Activated CD4-positive, alpha-beta T cell treated with anti-CD3 and anti-CD28 coated beads for 4 hours (primary cell): ENCODE data around the gene ATP6V1E1.
"Not testable (repeated sequence)": the region's sequence is repeated elsewhere in the genome, so short reads cannot be mapped to it uniquely, and the experiment has no call there.

Experiments
- DNase-seq, 2 donors: peaks; one replicate each; pipeline ENCODE4 v3.0.0-alpha.2; 2020

Gene ATP6V1E1

GRCh38 chr22:17580441-17581031, 48.0 kb downstream of the ATP6V1E1 start:
- no peak for DNase-seq

GRCh38 chr22:17579535-17579981, 49.0 kb downstream of the ATP6V1E1 start:
- DNase-seq, result no peak

GRCh38 chr22:17578136-17578754, 50.3 kb downstream of the ATP6V1E1 start:
- DNase-seq, result no peak

DNA sequence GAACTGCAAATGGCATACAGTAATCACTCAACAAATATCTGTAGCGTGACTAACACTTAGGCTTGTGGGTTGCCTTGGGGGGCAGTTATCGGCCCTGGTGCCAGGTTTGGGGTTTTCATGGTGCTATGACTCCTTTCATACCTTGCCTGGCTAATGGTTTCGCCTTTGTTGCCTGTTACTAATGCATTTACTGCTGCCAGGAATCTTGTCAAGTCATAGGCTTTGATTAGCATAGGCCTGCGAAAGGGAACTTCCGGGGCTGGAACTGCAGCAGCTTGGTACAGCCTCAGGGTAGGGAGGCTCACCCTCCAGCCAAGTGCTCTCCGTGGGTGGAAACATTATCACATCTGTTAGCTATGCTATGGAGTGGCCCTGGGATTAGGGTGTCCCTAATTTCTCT, 52.1 kb downstream of the ATP6V1E1 start:
- DNase-seq, result no peak

- no peak for DNase-seq
Measured at GRCh38 chr22:17575681-17576080, 52.9 kb downstream of the ATP6V1E1 start.

DNA sequence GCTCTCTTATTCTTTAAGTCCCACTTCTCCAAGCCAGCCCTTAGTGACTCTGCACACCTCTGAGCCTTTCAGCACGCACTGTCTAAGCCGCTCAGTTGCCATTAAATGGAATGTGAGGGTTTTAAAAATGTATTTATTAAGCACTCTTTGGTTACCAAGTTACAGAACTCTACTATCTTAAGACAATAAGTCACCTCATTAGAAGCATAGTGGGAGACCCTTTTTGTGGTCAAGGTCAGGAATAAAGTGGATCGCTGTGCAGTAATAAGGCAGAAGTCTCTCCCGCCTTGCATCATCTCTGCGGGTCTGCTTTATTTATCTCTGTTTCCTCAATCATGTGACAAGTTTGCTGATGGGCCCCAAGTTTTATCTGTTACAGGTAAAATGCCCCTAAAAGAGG, 53.4 kb downstream of the ATP6V1E1 start:
- no peak for DNase-seq

- DNase-seq, result no peak
Measured at GRCh38 chr22:17570851-17571631, 57.5 kb downstream of the ATP6V1E1 start.

DNA sequence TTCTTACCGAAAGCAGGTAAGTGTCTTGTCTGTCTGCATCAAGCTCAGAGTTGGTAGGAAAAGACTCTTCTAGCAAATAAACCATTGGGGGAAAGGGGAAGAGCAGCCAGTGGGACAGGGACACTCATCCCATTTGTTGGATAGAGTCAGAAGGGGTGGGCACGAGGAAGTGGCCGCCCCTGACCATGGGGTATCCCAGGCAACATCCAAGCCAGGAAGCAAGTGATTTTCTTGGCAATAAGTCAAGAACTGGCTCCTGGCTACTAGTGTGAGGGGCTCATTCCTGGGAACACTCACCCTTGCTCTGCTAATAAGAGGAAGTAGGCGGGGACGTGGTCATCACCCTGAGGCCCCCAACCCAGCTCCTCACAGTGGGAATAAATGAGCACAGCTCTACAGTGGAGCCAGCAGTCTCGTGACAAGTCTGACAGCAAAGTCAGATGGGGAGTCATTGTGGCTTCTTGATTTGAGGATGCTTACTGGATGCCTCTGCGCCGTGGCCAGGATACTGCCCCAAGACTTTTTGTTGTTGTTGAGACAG, 58.5 kb downstream of the ATP6V1E1 start:
- no peak for DNase-seq

DNA sequence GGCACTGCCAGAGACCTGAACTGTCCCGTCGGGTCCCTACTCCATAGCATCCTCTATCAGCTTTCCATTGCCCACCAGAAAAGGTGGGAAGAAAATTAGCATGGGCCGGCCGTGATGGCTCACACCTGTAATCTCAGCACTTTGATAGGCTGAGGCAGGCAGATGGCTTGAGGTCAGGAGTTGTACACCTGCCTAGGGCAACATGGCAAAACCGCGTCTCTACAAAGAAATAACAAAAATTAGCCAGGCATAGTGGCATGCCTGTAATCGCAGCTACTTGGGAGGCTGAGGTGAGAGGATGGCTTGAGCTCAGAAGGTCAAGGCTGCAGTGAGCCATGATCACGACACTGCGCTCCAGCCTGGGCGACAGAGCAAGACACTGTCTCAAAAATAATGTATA, 61.8 kb downstream of the ATP6V1E1 start:
- no peak for DNase-seq

DNA sequence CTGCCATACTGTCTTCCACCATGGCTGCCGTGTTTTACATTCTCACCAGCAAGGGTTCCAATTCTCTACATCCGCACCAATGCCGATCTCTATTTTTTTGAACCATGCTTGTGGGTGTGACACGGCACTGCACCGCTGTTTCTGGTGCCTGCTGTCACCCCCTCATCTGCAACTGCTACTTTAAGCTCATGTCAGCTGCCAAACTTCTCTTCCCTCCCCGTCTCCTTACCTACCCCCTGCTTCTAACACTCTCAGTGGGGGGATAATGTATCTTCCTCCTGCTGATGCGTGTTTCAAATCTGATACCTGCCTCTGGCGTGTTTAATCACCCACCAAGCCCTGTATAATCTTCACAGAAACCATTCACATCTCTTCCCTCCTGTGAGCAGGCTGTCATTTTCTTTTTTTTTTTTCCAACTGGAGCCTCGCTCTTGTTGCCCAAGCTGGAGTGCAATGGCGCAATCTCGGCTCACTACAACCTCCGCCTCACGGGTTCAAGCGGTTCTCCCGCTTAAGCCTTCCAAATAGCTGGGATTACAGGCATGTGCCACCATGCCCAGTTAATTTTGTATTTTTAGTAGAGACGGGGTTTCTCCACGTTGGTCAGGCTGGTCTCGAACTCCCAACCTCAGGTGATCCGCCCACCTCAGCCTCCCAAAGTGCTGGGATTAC, 62.4 kb downstream of the ATP6V1E1 start:
- DNase-seq, result not testable (repeated sequence)

- no peak for DNase-seq
Measured at GRCh38 chr22:17563936-17564391, 64.6 kb downstream of the ATP6V1E1 start.

DNA sequence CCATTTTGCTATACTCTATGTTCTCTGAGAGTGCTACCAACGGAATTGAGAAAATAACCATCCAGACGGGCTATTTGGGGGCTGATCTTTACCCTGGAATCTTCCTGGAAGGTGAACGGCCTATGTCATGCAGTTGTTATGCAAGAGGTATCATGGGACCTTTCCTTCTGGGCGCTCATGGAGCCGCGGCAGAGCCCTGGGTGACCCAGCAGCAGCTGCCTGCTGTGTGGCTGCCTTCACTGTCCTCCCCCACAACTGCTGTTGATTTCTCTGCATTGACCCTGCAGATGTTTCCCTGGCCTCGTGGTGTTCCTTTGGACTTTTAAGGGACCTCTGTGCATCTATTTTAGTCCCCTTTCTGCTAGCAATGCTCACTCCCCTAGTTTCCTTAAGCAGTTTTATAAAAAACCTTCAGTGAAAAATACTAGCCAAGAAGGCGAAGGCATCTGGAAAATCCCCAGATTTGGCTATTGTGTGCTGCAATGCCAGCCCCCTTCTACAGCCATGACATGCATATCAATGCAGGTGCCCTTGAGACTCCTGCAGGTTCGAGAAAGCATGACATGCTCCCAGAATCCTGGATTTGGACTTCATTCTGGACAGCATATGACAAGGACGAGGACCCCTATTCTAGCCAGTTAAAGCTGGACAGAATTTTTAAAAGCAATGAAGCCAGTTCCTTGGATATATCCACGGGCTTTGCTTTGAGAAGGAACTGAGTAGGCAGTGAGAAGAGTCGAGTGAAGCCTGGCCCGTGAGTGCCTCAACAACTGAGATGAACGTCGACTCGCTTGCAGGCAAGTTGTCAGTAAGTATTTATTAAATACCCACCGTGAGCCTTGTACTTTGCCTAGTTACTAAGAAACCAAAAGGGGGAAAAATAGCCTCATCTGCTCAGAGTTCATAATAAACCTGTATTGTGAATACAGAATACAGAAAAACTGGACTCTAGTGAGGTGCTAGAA, 65.4 kb downstream of the ATP6V1E1 start, which contains the start of gene SLC25A18:
TSS of gene SLC25A18 (plus strand) at position 593 of the 965 bp plus-strand sequence. CDS start 16,447 bp downstream, outside the sequence.
- no peak for DNase-seq

DNA sequence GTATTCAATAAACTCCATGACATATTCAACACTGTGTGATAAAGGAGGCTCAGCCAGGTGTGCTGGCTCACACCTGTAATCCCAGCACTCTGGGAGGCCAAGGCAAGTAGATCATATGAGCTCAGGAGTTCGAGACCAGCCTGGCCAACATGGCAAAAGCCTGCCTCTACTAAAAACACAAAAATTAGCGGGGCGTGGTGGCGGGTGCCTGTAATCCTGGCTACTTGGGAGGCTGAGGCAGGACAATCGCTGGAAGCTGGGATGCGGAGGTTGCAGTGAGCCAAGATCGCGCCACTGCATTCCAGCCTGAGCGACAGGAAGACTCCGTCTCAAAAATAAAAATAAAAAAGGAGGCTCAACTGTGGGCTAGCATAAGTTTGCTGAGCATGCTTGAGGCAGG, 69.4 kb downstream of the ATP6V1E1 start:
- no peak for DNase-seq

DNA sequence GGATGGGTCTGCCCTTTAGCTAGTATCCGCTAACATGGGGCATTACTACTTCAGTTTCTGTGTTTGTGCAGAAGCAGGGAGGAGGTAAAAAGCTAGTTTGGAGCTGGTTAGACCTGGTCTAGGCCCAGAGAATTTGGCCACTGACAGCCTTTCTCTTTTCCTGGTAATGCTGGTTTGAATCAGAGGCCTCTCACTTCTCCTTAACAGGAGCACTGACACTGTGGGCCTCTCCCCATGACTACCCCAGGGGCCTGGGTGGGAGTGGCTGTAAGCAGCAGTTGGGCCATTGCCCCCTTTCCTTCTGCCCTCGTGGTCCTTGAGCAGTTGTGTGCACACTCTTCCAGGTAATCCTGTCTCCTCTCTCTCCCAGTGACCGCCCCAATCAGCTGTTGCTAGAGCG, 73.7 kb downstream of the ATP6V1E1 start:
- no peak for DNase-seq

- DNase-seq, result no peak
Measured at GRCh38 chr22:17552737-17553136, 75.8 kb downstream of the ATP6V1E1 start.

GRCh38 chr22:17549655-17550054, 78.9 kb downstream of the ATP6V1E1 start:
- no peak for DNase-seq

- no peak for DNase-seq
Measured at GRCh38 chr22:17549183-17549582, 79.4 kb downstream of the ATP6V1E1 start.

- DNase-seq, result no peak
Measured at GRCh38 chr22:17548756-17549035, 79.9 kb downstream of the ATP6V1E1 start.

- DNase-seq, result no peak
Measured at GRCh38 chr22:17548010-17548755, 80.4 kb downstream of the ATP6V1E1 start.

GRCh38 chr22:17542452-17542851, 86.1 kb downstream of the ATP6V1E1 start:
- no peak for DNase-seq
